Hypothalamus (tissue), 51 donors: ENCODE data around the gene GPR137B.
"Not testable (repeated sequence)": the region's sequence is repeated elsewhere in the genome, so short reads cannot be mapped to it uniquely, and the experiment has no call there.

Experiments used
- DNase-seq, 51 donors: peaks; one replicate each; lab custom pipeline; 2025; lab: John Stamatoyannopoulos, UW

Gene GPR137B

GRCh38 chr1:236176337-236177336, 34.3 kb downstream of the GPR137B start:
- DNase-seq: no peak

GRCh38 chr1:236179634-236180033, 37.3 kb downstream of the GPR137B start:
- DNase-seq: no peak

GRCh38 chr1:236181059-236181458, 38.7 kb downstream of the GPR137B start:
- DNase-seq: no peak

- no peak for DNase-seq
Observed at GRCh38 chr1:236185687-236186086, 43.3 kb downstream of the GPR137B start.

- DNase-seq: not testable (repeated sequence)
Observed at GRCh38 chr1:236186471-236186870, 44.1 kb downstream of the GPR137B start.

- not testable (repeated sequence) for DNase-seq
Observed at GRCh38 chr1:236188084-236188483, 45.7 kb downstream of the GPR137B start.

- no peak for DNase-seq
Observed at GRCh38 chr1:236193184-236193583, 50.8 kb downstream of the GPR137B start.

- no peak for DNase-seq
Observed at GRCh38 chr1:236200925-236201324, 58.6 kb downstream of the GPR137B start.

GRCh38 chr1:236201786-236202185, 59.4 kb downstream of the GPR137B start:
- DNase-seq: no peak

- DNase-seq: no peak
Observed at GRCh38 chr1:236204039-236204438, 61.7 kb downstream of the GPR137B start.

- no peak for DNase-seq
Observed at GRCh38 chr1:236204656-236205055, 62.3 kb downstream of the GPR137B start.

GRCh38 chr1:236206548-236206947, 64.2 kb downstream of the GPR137B start:
- DNase-seq: peak in 10 of 51 donors; percentile 1 to 10 (median 4)

- DNase-seq: peak in 3 of 51 donors; percentile 0 to 10 (median 1)
Observed at GRCh38 chr1:236207121-236207520, 64.8 kb downstream of the GPR137B start.

GRCh38 chr1:236207569-236207968, 65.2 kb downstream of the GPR137B start:
- DNase-seq: no peak

- DNase-seq: no peak
Observed at GRCh38 chr1:236209185-236209584, 66.8 kb downstream of the GPR137B start.

GRCh38 chr1:236209713-236210112, 67.4 kb downstream of the GPR137B start:
- no peak for DNase-seq

- no peak for DNase-seq
Observed at GRCh38 chr1:236211815-236212214, 69.5 kb downstream of the GPR137B start.

GRCh38 chr1:236213534-236213933, 71.2 kb downstream of the GPR137B start:
- no peak for DNase-seq

- DNase-seq: no peak
Observed at GRCh38 chr1:236214761-236215160, 72.4 kb downstream of the GPR137B start.

GRCh38 chr1:236220473-236220872, 78.1 kb downstream of the GPR137B start:
- no peak for DNase-seq

GRCh38 chr1:236222632-236223031, 80.3 kb downstream of the GPR137B start:
- DNase-seq: no peak

GRCh38 chr1:236228411-236228810, 86.1 kb downstream of the GPR137B start:
- DNase-seq: no peak
